SK-N-SH (cell line): ENCODE data around the gene HLF. TPM values are rescaled to one million over a fixed set of nuclear protein-coding genes. Genes with fewer than 3 reads are reported as not detected.

Experiments used
- CTCF ChIA-PET: fragments of 300-600, 350-600 bp; formaldehyde crosslinking; extraction: SDS; loops from one replicate; lab custom pipeline; 2021; lab: Yijun Ruan, JAX
- POLR2A ChIA-PET: fragments of 350-600 bp; sonication (Branson Sonifier 250); formaldehyde crosslinking; extraction: SDS; loops from one replicate; lab custom pipeline; 2020; ENCODE audit warnings: antibody characterized with exemption, inconsistent platforms; lab: Yijun Ruan, JAX
- DNase-seq: peaks from one replicate; pipeline ENCODE4 v3.0.0; 2012
- H2AFZ ChIP-seq: fragments of 200-600 bp; sonication (generic); 2 replicates; pipeline ENCODE4 v1.8.1; 2016; ENCODE audit warnings: antibody characterized with exemption, mild to moderate bottlenecking, low read depth
- H3F3A ChIP-seq: fragments of 200-600 bp; sonication (generic); replicated peaks from 2 replicates; pipeline ENCODE3; 2016; ENCODE audit warnings: antibody characterized with exemption, mild to moderate bottlenecking; ENCODE audit not compliant: insufficient read depth
- H3K27ac ChIP-seq, 2 experiments: fragments of 200-500 bp in 1 of 2; fragments of 200-600 bp in 1 of 2; sonication (Bioruptor generic) in 1 of 2; sonication (generic), shearing (Covaris generic) in 1 of 2; 2 replicates each; pipeline versions ENCODE4 v1.5.1 to v1.6.1; 2014 to 2016; ENCODE audit warnings: low read depth in 2 of 2, inconsistent platforms in 1 of 2, low read length in 1 of 2, mild to moderate bottlenecking in 1 of 2, mixed read lengths in 1 of 2
- H3K27me3 ChIP-seq: fragments of 200-600 bp; sonication (generic), shearing (Covaris generic); 2 replicates; pipeline ENCODE4 v1.6.1; 2016; ENCODE audit warnings: mixed run types; ENCODE audit not compliant: insufficient read depth
- H3K36me3 ChIP-seq, 2 experiments: fragments of 200-500 bp in 1 of 2; fragments of 200-600 bp in 1 of 2; sonication (Bioruptor generic) in 1 of 2; sonication (generic) in 1 of 2; replicated peaks in 1 of 2; 2 replicates each; pipeline versions ENCODE3 to v1.5.1; 2014 to 2016; ENCODE audit warnings: low read length in 1 of 2, mild to moderate bottlenecking in 1 of 2; ENCODE audit not compliant: insufficient read depth in 2 of 2, control insufficient read depth in 1 of 2
- H3K4me1 ChIP-seq, 2 experiments: fragments of 200-500 bp in 1 of 2; fragments of 200-600 bp in 1 of 2; sonication (Bioruptor generic) in 1 of 2; sonication (generic), shearing (Covaris generic) in 1 of 2; 2 replicates each; pipeline versions ENCODE4 v1.5.1 to v1.6.1; 2014 to 2016; ENCODE audit warnings: low read depth in 1 of 2, low read length in 1 of 2, mixed run types in 1 of 2; ENCODE audit not compliant: insufficient read depth in 2 of 2, control insufficient read depth in 1 of 2
- H3K4me2 ChIP-seq: fragments of 200-600 bp; sonication (generic), shearing (Covaris generic); 2 replicates; pipeline ENCODE4 v1.6.1; 2017; ENCODE audit warnings: mixed run types
- H3K4me3 ChIP-seq, 2 experiments: fragments of 200-500 bp in 1 of 2; fragments of 200-600 bp in 1 of 2; sonication (Bioruptor generic) in 1 of 2; sonication (generic), shearing (Covaris generic) in 1 of 2; 2 replicates each; pipeline versions ENCODE4 v1.5.1 to v1.8.1; 2014 to 2016; ENCODE audit warnings: low read depth in 2 of 2, inconsistent platforms in 1 of 2, low read length in 1 of 2, mild to moderate bottlenecking in 1 of 2, mixed read lengths in 1 of 2, moderate library complexity in 1 of 2
- H3K79me2 ChIP-seq: fragments of 200-600 bp; sonication (generic); 2 replicates; pipeline ENCODE4 v1.8.1; 2017; ENCODE audit warnings: mild to moderate bottlenecking; ENCODE audit not compliant: insufficient read depth
- H3K9ac ChIP-seq: fragments of 200-600 bp; sonication (generic); 2 replicates; pipeline ENCODE4 v1.6.1; 2017; ENCODE audit warnings: mixed run types
- H3K9me2 ChIP-seq: fragments of 200-600 bp; sonication (generic); 2 replicates; pipeline ENCODE4 v1.6.1; 2017; ENCODE audit warnings: mixed run types
- H3K9me3 ChIP-seq: fragments of 200-600 bp; sonication (generic); 2 replicates; pipeline ENCODE4 v1.6.1; 2017; ENCODE audit warnings: mixed run types, mild to moderate bottlenecking, moderate library complexity
- H4K20me1 ChIP-seq: fragments of 200-600 bp; sonication (generic); 2 replicates; pipeline ENCODE4 v1.6.1; 2017; ENCODE audit warnings: mild to moderate bottlenecking, mixed run types; ENCODE audit not compliant: insufficient read depth
- EP300 ChIP-seq, 2 experiments: IDR thresholded peaks; 2 replicates each; pipeline versions ENCODE4 v1.4.0 to v1.6.1; 2012; ENCODE audit warnings: borderline replicate concordance in 1 of 2, low read depth in 1 of 2, low read length in 1 of 2
- FOXM1 ChIP-seq: IDR thresholded peaks from 2 replicates; pipeline ENCODE4 v1.4.0; 2012; ENCODE audit warnings: low read depth, mild to moderate bottlenecking
- GABPA ChIP-seq: IDR thresholded peaks from 2 replicates; pipeline ENCODE4 v1.4.0; 2012; ENCODE audit warnings: low read depth, mild to moderate bottlenecking
- MEF2A ChIP-seq: IDR thresholded peaks from 2 replicates; pipeline ENCODE4 v1.4.0; 2012; ENCODE audit warnings: low read depth, borderline replicate concordance
- MXI1 ChIP-seq: IDR thresholded peaks from 2 replicates; pipeline ENCODE4 v1.6.1; 2012; ENCODE audit warnings: mild to moderate bottlenecking, low read depth, low read length, improper control_type of control experiment
- POLR2AphosphoS5 ChIP-seq: IDR thresholded peaks from 2 replicates; pipeline ENCODE4 v1.6.1; 2012; ENCODE audit warnings: low read depth, low read length
- USF1 ChIP-seq: IDR thresholded peaks from 2 replicates; pipeline ENCODE4 v1.4.0; 2012; ENCODE audit warnings: low read depth, borderline replicate concordance
- YY1 ChIP-seq: IDR thresholded peaks from 2 replicates; pipeline ENCODE4 v1.4.0; 2012; ENCODE audit warnings: low read depth, mild to moderate bottlenecking
- WGBS: methylation state at CpG from one replicate; pipeline ENCODE4 v1.1.6; 2017; ENCODE audit warnings: low lambda C conversion rate; 5-methylcytosine and 5-hydroxymethylcytosine counted together
- polyA plus RNA-seq, 3 experiments: library from polyadenylated mRNA; depleted of rRNA; stranded (reverse); fragments of >200 nt; gene quantifications; 2 replicates each; pipeline ENCODE4 v1.2.3, GENCODE V29; 2012
- TF ChIP-seq, protein P1 (sequence below): IDR thresholded peaks from 2 replicates; pipeline ENCODE4 v1.6.1; 2012; ENCODE audit warnings: mild to moderate bottlenecking, low read depth, low read length, moderate library complexity
- TF ChIP-seq, protein P2 (sequence below): IDR thresholded peaks from 2 replicates; pipeline ENCODE4 v1.4.0; 2012; ENCODE audit warnings: low read depth

HLF gene
- polyA plus RNA-seq, 1 of the 3 experiments (the other 2 are of a cell fraction) = 0.03 TPM

DNA sequence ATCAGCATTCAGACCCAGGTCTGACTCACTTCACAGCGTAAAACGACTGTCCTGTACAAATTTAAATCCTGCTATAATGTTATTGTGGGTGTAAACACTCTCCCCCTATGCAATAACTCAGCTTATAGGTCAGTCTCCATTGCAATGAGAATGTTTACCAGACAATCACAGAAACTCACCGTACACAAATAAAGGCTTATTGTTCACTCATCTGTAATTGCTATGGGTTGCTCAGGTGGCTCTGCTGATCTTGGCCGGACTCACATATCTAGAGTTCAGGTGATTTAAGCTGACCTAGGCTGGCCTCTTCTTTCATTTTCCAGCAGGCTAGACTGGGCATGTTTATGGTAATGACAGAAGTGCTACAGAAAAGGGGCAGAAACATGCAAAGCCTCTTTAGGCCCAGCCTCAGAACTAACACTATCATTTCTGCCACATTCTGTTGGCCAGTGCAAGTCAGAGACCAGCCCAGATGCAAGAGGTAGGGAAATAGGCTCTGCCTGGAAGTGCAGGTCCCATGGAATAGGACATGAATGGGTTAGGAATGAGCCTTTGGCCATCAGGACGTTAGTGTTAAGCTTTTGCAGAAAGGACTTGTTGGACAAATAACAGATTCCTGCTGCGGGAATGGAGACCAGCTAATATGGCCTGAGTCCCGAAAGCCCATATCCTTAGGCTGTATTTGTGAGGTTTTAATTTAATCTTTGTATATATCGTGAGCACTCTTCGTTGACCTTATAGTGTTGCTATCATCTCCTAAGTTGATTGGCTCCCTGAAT lies 44.0 kb downstream of the HLF start:
- ChIA-PET POLR2A (interaction anchor here (0.5 kb wide), 1 partner anchor 162 kb away, joined by 4 read pairs; no protein-coding TSS in a partner anchor), CTCF (interaction anchor here (0.8 to 2.8 kb wide), 4 partner anchors 12 to 218 kb away, joined by 3 to 9 read pairs (median 6); no protein-coding TSS in a partner anchor)
- no peaks in the 10 kb centered on the region for H3K79me2 ChIP-seq

More for the DNA sequence above, 44.0 kb downstream of the HLF start:
- Histone ChIP-seq H4K20me1 (no peaks in the 10 kb centered on the region), H3K36me3 (no peaks in the 10 kb centered on the region), H3K4me3 (no peak overlapping the region), H3K9me2 (no peaks in the 10 kb centered on the region), H3K27ac (no peak overlapping the region), H3K4me1 (no peaks in the 10 kb centered on the region), H3K9ac (no peak overlapping the region), H3K9me3 (no peaks in the 10 kb centered on the region), H2AFZ (no peak overlapping the region), H3F3A (no peaks in the 10 kb centered on the region), H3K27me3 (no peaks in the 10 kb centered on the region), H3K4me2 (no peak overlapping the region)
- DNase-seq = no peak
- WGBS = 49% methylated on average over 9 of the region's 9 CpGs
- TF ChIP-seq MXI1 = no peak
- TF ChIP-seq GABPA = no peak
- no peak for TF ChIP-seq POLR2AphosphoS5
- no peak for TF ChIP-seq USF1
- TF ChIP-seq, protein P1, sequence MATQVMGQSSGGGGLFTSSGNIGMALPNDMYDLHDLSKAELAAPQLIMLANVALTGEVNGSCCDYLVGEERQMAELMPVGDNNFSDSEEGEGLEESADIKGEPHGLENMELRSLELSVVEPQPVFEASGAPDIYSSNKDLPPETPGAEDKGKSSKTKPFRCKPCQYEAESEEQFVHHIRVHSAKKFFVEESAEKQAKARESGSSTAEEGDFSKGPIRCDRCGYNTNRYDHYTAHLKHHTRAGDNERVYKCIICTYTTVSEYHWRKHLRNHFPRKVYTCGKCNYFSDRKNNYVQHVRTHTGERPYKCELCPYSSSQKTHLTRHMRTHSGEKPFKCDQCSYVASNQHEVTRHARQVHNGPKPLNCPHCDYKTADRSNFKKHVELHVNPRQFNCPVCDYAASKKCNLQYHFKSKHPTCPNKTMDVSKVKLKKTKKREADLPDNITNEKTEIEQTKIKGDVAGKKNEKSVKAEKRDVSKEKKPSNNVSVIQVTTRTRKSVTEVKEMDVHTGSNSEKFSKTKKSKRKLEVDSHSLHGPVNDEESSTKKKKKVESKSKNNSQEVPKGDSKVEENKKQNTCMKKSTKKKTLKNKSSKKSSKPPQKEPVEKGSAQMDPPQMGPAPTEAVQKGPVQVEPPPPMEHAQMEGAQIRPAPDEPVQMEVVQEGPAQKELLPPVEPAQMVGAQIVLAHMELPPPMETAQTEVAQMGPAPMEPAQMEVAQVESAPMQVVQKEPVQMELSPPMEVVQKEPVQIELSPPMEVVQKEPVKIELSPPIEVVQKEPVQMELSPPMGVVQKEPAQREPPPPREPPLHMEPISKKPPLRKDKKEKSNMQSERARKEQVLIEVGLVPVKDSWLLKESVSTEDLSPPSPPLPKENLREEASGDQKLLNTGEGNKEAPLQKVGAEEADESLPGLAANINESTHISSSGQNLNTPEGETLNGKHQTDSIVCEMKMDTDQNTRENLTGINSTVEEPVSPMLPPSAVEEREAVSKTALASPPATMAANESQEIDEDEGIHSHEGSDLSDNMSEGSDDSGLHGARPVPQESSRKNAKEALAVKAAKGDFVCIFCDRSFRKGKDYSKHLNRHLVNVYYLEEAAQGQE = no peak
- TF ChIP-seq EP300 (IDR thresholded peaks at IDR 0.05; ENCODE audit: borderline replicate concordance in 1 of 2, low read depth in 1 of 2, low read length in 1 of 2) = no peak
- TF ChIP-seq FOXM1 = no peak
- TF ChIP-seq MEF2A = no peak
- TF ChIP-seq, protein P2, sequence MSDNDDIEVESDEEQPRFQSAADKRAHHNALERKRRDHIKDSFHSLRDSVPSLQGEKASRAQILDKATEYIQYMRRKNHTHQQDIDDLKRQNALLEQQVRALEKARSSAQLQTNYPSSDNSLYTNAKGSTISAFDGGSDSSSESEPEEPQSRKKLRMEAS = no peak
- no peak for TF ChIP-seq YY1
